Ascending aorta (tissue), 2 donors: Measurements from ENCODE around the gene CNKSR3. TPM values are rescaled to one million over a fixed set of nuclear protein-coding genes. Genes with fewer than 3 reads are reported as not detected.
A peak's percentile ranks its signal among the peaks of the same experiment; 100 is the strongest.

ENCODE experiments used
- DNase-seq, 2 donors: peaks; one replicate each; pipeline ENCODE4 v3.0.0-alpha.2; 2019; ENCODE audit warnings: low spot score in 2 of 2
- H3K27ac ChIP-seq, 2 donors: fragments of 200-600 bp; sonication (generic); one replicate each; pipeline ENCODE4 v1.5.1; 2016 to 2017; ENCODE audit warnings: mild to moderate bottlenecking in 1 of 2
- H3K27me3 ChIP-seq: fragments of 200-600 bp; sonication (generic); one replicate; pipeline ENCODE4 v1.5.1; 2017
- H3K36me3 ChIP-seq, 2 donors: fragments of 200-600 bp; sonication (generic); one replicate each; pipeline ENCODE4 v1.5.1; 2016
- H3K4me1 ChIP-seq, 2 donors: fragments of 200-600 bp; sonication (generic); one replicate each; pipeline ENCODE4 v1.5.1; 2016 to 2017; ENCODE audit warnings: mild to moderate bottlenecking in 1 of 2
- H3K4me3 ChIP-seq, 2 donors: fragments of 200-600 bp; sonication (generic); one replicate each; pipeline ENCODE4 v1.5.1; 2016 to 2017; ENCODE audit warnings: mild to moderate bottlenecking in 1 of 2
- H3K9me3 ChIP-seq, 2 donors: fragments of 200-600 bp; sonication (generic); one replicate each; pipeline ENCODE4 v1.5.1; 2016
- intact Hi-C: fragments of 100-400 bp; cut with DNase I; formaldehyde crosslinking; loops from one replicate; pipeline ENCODE4 v1.15.1; 2023
- total RNA-seq: library from RNA; depleted of rRNA; stranded (reverse); fragments of >200 nt; gene quantifications from one replicate; pipeline ENCODE4 v1.1.0, GENCODE V29; 2016
- TF ChIP-seq, protein P1 (sequence below), 3 experiments: fragments of 200-600 bp in 2 of 3; fragments of 450-650 bp in 1 of 3; sonication (generic) in 2 of 3; IDR thresholded peaks; one replicate each; pipeline ENCODE4 v1.5.1; 2016 to 2019; ENCODE audit warnings: antibody characterized with exemption in 3 of 3, mild to moderate bottlenecking in 1 of 3, moderate library complexity in 1 of 3

Gene CNKSR3
- total RNA-seq, 1 donor from 2014 or later = 9.7 TPM

DNA sequence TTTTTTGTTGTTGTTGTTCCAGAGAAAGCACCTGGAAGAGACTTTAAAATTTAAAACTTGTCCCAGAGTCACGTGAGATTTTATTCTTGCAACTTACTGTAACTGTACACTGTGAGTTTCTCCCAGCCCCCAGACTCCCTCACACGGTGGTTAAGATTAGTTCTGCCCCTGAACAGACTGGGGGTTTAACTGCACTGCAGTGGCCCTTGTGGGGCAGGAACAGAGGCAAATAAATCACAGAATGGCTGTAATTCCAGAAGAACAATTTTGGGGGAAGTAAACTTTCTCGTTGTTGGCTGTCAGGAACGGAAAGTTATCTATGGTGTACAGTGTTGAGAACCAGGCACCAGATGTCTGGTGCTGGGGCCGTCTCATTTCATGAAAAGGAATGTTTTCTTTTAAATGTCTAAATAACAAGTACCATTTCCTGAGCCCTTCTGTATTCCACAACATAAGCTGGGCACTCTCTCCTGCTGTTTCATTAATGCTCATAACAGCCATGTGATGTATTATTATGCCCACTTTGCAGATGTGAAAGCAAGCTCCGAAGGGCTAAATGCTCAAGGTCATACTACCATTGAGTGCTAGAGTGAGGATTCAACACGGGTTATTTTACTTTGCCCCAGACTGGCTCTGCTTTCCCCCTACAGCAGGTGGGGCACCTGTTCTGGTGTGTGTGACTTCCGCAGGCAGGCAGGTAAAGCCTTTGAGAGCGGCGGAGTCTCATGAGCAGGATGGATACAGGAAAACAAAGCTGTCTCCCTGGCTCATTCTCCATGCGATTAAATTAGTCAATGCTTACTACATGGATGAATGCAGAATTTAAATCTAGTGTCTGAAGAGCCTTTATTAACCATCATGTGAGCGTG, 30.5 kb downstream of the CNKSR3 start:
- no peaks in the 10 kb centered on the region for H3K27me3 ChIP-seq
- peak overlapping the region; percentile 11 to 41 for H3K4me3 ChIP-seq
- H3K9me3 ChIP-seq = no peaks in the 10 kb centered on the region
- peaks cover 3 to 59% of the 10 kb centered on the region in 2 donors for H3K4me1 ChIP-seq
- TF ChIP-seq, protein P1, sequence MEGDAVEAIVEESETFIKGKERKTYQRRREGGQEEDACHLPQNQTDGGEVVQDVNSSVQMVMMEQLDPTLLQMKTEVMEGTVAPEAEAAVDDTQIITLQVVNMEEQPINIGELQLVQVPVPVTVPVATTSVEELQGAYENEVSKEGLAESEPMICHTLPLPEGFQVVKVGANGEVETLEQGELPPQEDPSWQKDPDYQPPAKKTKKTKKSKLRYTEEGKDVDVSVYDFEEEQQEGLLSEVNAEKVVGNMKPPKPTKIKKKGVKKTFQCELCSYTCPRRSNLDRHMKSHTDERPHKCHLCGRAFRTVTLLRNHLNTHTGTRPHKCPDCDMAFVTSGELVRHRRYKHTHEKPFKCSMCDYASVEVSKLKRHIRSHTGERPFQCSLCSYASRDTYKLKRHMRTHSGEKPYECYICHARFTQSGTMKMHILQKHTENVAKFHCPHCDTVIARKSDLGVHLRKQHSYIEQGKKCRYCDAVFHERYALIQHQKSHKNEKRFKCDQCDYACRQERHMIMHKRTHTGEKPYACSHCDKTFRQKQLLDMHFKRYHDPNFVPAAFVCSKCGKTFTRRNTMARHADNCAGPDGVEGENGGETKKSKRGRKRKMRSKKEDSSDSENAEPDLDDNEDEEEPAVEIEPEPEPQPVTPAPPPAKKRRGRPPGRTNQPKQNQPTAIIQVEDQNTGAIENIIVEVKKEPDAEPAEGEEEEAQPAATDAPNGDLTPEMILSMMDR (IDR thresholded peaks at IDR 0.05) = no peak
- H3K36me3 ChIP-seq = no peaks in the 10 kb centered on the region
- peak overlapping the region; percentile 57 to 62 for H3K27ac ChIP-seq
- DNase-seq = no peak
- intact Hi-C loops = no loop called here

DNA sequence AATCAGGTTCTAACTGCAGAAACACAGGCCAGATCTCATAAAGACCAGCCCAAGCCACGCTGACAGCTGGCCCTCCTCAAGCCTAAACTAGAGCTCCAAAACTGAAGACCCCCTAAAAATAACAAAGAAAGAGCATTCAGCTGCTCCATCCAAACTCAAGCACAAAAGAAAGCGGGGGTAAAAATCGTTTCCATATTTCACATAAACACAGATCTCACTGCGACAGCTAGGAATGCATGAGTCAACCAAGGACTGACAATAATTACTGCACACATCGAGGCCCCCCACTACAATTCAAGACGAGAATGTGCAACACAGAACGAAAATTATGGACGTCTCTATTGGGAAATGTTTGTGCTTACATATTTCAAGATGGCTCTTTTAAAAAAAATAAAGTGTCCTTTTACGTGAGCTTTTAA, 31.1 kb downstream of the CNKSR3 start:
- H3K27ac ChIP-seq = peak overlapping the region; percentile 62 to 66
- H3K4me3 ChIP-seq = peak overlapping the region; percentile 11 to 41
- intact Hi-C loops = no loop called here
- no peaks in the 10 kb centered on the region for H3K27me3 ChIP-seq
- TF ChIP-seq, protein P1 (IDR thresholded peaks at IDR 0.05) = no peak
- H3K36me3 ChIP-seq = no peaks in the 10 kb centered on the region
- no peaks in the 10 kb centered on the region for H3K9me3 ChIP-seq
- no peak for DNase-seq
- peaks cover 5 to 59% of the 10 kb centered on the region in 2 donors for H3K4me1 ChIP-seq

DNA sequence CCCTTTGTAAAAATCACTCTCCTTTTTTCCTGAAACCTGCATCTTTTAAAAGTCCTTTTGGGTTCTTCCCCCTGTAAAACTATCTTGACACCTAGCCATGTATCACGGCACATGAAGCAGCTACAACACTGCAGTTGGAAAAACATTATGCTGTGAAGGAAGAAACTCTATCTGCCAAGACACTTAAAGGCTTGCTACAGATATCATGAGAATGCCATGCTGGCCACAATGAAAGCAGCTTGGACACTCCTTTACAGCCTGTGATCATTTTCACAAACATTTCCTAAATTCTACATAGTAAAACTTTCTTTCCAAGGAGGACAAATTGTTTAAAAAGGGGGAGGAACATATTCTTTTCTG, 31.8 kb downstream of the CNKSR3 start:
- Histone ChIP-seq H3K9me3 (no peaks in the 10 kb centered on the region), H3K4me3 (peak overlapping the region in 1 of 2 donors; percentile 41), H3K27ac (peak overlapping the region; percentile 62 to 66), H3K4me1 (peaks cover 5 to 59% of the 10 kb centered on the region in 2 donors), H3K36me3 (no peaks in the 10 kb centered on the region), H3K27me3 (no peaks in the 10 kb centered on the region)
- DNase-seq = no peak
- TF ChIP-seq, protein P1 (IDR thresholded peaks at IDR 0.05) = no peak
- intact Hi-C loops = no loop called here

DNA sequence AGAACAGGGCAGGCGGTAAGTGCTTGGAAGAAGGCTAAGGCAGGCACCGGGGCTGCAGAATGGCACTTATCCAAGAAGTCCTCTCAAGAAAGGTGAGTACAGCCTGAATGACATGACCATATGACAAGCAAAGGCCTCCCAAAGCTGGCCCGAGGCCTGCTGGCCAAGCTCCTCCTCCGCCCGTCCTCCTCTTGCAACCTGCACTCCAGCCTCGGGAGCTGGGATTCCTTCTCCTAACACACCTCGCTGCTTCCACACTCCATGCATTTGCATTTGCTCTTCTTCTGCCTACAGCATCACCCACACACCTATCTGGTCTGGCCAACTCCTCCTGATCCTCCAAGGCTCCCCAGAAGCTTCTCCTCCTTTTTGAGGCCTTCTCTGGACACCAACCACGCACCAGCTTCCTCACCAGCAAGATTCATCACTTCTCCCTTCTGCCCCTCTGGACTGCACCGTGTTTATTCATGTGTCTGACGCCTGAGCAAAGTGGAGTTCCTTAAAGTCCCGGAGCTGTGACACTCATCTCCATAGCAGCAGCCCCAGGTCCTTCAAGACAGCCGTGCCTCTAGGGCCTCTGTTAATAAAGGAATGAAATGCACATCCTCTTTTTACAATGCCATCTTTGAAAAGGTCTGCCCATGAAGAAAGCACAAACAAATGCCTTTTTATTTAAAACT, 32.3 kb downstream of the CNKSR3 start:
- intact Hi-C loops = no loop called here
- Histone ChIP-seq H3K4me1 (peaks cover 5 to 53% of the 10 kb centered on the region in 2 donors), H3K27me3 (no peaks in the 10 kb centered on the region), H3K9me3 (no peaks in the 10 kb centered on the region), H3K36me3 (no peaks in the 10 kb centered on the region), H3K27ac (peak overlapping the region; percentile 62 to 66), H3K4me3 (peak overlapping the region in 1 of 2 donors; percentile 41)
- TF ChIP-seq, protein P1 (IDR thresholded peaks at IDR 0.05) = no peak
- no peak for DNase-seq

DNA sequence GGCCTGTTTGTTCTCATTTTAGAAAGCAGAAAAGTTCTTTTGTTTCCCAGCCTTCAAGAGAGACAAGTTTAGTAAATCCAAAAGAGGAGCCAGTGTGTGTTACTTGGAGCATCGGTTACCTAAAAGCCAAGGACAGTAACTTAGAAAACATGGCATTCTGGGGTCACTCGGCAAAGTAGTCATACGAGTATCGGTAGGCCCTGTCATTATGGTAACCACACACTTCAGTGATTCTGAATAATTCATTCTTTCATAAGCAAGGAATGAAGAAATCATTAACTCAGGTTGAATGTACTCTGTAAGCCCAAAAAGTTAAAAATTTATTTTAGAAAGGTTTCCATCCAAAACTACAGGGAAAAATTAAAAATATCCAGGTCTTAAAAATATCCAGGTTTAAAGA, 34.0 kb downstream of the CNKSR3 start:
- intact Hi-C loops = no loop called here
- Histone ChIP-seq H3K9me3 (no peaks in the 10 kb centered on the region), H3K4me3 (no peak overlapping the region), H3K27ac (peak overlapping the region; percentile 2 to 92), H3K27me3 (no peaks in the 10 kb centered on the region), H3K4me1 (peaks cover 5 to 50% of the 10 kb centered on the region in 2 donors), H3K36me3 (no peaks in the 10 kb centered on the region)
- TF ChIP-seq, protein P1 (IDR thresholded peaks at IDR 0.05) = no peak
- no peak for DNase-seq
